OCI-M2 (cell line): Measurements from ENCODE around the gene NFIB.

Experiments
- DNase-seq: peaks from one replicate; lab custom pipeline; 2025; ENCODE audit not compliant: unreplicated experiment; lab: John Stamatoyannopoulos, UW

NFIB gene

GRCh38 chr9:14052359-14052758 lies 261.6 kb downstream of the NFIB start:
- no peak for DNase-seq

- DNase-seq = no peak
Measured at GRCh38 chr9:14051419-14051818, 262.5 kb downstream of the NFIB start.

- DNase-seq = no peak
Measured at GRCh38 chr9:14043483-14043882, 270.5 kb downstream of the NFIB start.

- DNase-seq = no peak
Measured at GRCh38 chr9:14037331-14037730, 276.6 kb downstream of the NFIB start.

- DNase-seq = no peak
Measured at GRCh38 chr9:14033067-14033466, 280.9 kb downstream of the NFIB start.
